ENCODE results near the gene CHD2.

- TF ChIP-seq CTCF (IDR thresholded peaks at IDR 0.05; ENCODE audit: borderline replicate concordance, extremely low read depth, low read length, poor library complexity, severe bottlenecking) = no peak
- no peak for TF ChIP-seq EZH2 (IDR thresholded peaks at IDR 0.05; ENCODE audit: borderline replicate concordance, low read depth, low read length, severe bottlenecking)
These were observed 124.2 kb downstream of the CHD2 start for GRCh38 chr15:93024293-93024692.
